Measurements from ENCODE around the gene RNF152. TPM values are rescaled to one million over a fixed set of nuclear protein-coding genes. Genes with fewer than 3 reads are reported as not detected.
A peak's percentile ranks its signal among the peaks of the same experiment; 100 is the strongest.

RNF152 gene
- polyA plus RNA-seq, 3 donors: 8.4 to 14.5 (median 10.5) TPM

DNA sequence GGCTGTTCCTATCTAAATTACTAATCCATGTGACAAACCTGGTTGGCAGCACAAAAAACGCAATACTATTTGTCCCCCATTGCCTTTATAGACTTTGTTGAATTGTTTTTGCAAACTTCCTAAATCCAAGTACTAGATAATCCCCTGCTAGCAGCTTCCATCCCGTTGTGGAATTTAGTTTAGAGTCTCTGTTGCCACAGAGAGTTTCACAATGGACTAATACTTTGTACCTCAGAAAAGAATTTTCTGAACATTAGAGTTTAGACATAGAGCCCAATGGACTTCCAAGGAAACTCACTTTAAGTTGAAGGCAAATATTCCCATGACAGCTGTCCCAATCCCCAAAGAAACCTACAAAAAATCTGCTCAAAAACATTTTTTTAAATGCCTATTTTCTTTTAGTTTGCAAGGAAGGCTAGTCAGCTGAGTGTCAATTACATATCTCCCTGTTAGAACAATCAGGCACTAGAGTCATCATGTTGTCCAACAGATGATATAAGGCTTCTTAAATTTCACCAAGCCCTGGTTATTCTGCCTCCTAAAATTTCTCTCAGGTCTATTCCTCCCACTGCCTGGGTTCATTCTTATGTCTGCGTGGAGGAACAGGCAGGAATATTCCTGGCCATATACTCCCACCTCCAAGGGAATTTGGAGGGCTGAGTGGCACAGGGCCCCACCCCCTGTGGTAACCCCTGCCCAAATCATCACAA is 27.2 kb downstream of the RNF152 start:
- DNase-seq (ENCODE audit: extremely low read depth in 1 of 11, low read depth in 9 of 11, low spot score in 4 of 11): peak in 3 of 11 donors; percentile 26 to 31 (median 31)

DNA sequence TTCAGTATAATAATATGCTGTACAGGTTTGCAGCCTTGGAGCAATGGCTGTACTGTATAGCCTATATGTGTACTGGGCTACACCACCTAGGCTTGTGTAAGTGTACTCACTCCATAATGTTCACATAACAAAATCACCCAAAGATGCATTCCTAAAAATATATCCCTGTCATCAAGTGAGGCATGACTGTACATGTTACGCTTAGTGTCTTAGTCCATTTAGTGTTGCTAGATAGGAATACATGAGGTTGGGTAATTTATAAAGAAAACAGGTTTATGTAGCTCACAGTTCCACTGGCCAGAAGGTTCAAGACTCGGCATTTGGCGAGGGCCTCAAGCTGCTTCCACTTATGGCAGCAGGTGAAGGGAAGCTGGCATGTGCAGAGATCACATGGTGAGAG is 31.4 kb downstream of the RNF152 start:
- no peak for DNase-seq (ENCODE audit: extremely low read depth in 1 of 11, low read depth in 9 of 11, low spot score in 4 of 11)

DNA sequence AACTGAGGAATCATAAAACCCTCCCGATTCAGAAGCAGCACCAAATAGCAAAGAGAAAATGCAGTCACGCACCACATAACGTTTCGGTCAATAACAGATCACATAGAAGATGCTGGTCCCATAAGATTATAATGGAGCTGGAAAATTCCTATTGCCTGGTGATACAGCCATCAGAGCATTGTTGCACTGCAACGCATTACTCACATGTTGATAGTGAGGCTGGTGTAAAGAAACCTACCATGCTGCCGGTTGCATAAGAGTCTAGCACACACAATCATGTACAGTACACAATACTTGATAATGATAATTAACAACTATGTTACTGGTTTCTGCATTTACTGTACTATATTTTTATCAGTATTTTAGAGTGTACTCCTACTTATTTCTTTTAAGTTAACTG is 32.5 kb downstream of the RNF152 start:
- DNase-seq (ENCODE audit: extremely low read depth in 1 of 11, low read depth in 9 of 11, low spot score in 4 of 11): no peak

- DNase-seq (ENCODE audit: extremely low read depth in 1 of 11, low read depth in 9 of 11, low spot score in 4 of 11): no peak
Observed at GRCh38 chr18:61859113-61859512, 33.7 kb downstream of the RNF152 start.

- DNase-seq (ENCODE audit: extremely low read depth in 1 of 11, low read depth in 9 of 11, low spot score in 4 of 11): no peak
Observed at GRCh38 chr18:61856678-61857077, 36.1 kb downstream of the RNF152 start.

- DNase-seq (ENCODE audit: extremely low read depth in 1 of 11, low read depth in 9 of 11, low spot score in 4 of 11): no peak
Observed at GRCh38 chr18:61855449-61856378, 37.1 kb downstream of the RNF152 start.

DNA sequence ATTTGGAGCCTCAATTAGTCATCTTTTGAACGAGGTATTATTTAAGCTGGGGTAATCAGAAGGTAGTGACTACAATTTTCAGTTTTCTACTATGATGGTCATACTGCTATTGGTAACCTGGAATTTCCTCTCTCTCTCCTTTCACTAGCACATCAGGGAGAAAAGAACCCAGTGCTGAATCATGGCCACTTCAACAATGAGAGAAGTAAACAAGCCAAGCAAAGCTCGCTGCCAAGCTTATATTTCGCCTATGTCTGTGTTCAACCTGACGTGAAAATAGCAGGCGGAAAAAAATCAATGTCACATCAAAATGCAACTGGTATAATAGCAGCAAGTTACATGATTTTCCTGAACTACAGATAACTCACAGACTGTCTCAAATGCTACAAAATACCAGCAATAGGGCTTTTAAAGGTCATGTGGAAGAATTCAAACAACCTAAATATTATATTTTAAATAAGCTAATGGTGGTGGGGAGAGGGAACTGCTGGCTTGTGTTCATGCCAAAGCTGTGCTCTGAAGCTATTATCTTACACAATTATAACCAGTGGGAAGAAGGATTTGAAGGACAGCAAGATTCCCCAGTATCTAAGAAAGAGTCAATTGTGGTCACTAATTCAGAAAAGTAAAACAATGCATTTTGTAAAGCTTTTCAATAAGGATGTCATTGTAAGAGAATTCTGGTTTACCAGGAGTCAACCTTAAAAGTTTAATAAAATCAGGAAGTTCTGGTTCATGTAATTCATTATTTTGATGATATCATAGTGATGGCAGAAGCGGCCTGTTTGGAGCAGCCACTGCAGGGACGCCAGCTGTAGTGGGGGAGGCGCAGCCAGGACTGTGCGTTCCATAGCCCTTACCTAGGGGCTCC is 38.0 kb downstream of the RNF152 start:
- DNase-seq (ENCODE audit: extremely low read depth in 1 of 11, low read depth in 9 of 11, low spot score in 4 of 11): no peak

DNA sequence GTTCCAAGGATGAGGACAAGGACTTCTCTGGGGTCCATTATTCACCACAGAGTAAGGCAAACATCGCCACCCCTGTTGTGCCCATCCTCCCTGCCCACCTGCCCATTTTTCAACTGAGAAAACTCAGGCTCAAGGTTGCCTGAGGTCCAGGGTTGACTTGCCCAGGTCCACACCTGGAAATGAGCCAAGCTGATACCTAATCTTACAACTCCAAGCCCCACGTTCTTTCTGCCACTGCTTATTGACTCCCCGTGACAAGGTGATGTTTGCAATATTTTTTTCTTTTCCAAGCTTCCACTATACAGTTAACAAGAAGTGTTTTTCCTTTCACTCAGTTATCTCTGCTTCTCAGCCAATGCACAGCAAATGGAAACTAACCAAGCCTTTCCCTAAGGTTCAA is 39.0 kb downstream of the RNF152 start:
- DNase-seq (ENCODE audit: extremely low read depth in 1 of 11, low read depth in 9 of 11, low spot score in 4 of 11): no peak

- no peak for DNase-seq (ENCODE audit: extremely low read depth in 1 of 11, low read depth in 9 of 11, low spot score in 4 of 11)
Observed at GRCh38 chr18:61852496-61852895, 40.3 kb downstream of the RNF152 start.

GRCh38 chr18:61851940-61852451 is 40.8 kb downstream of the RNF152 start:
- no peak for DNase-seq (ENCODE audit: extremely low read depth in 1 of 11, low read depth in 9 of 11, low spot score in 4 of 11)

GRCh38 chr18:61851279-61851678 is 41.5 kb downstream of the RNF152 start:
- DNase-seq (ENCODE audit: extremely low read depth in 1 of 11, low read depth in 9 of 11, low spot score in 4 of 11): no peak

- DNase-seq (ENCODE audit: extremely low read depth in 1 of 11, low read depth in 9 of 11, low spot score in 4 of 11): no peak
Observed at GRCh38 chr18:61850756-61851155, 42.1 kb downstream of the RNF152 start.

DNA sequence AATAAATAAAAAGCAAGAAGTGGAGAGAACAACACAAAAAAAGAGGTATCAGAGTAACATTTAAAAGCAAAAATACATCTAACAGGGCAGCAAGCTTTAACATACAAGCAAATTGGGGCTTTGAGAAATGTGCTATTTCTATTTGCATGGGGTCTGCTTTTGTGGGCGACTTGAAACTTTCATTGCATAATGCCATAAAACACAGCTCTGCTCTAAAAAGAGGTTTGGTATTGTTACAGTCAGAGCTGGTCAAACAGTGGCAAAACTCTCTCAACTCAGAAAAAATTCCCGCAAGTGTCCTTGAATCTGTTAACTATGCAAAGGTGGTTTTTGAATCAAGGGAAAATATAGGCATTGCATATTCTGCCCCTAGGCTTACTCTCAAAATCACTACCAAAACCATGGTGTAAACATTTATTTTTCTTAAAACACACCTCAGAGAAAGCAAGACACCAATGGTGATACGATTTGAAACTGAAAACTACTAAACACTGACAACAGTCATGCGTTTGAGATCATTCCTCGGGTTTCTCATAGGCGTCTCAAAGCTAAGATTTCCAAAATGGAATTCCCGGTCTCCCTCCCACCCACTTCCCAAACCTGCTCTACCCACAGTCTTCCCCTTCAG is 45.5 kb downstream of the RNF152 start:
- DNase-seq (ENCODE audit: extremely low read depth in 1 of 11, low read depth in 9 of 11, low spot score in 4 of 11): no peak

GRCh38 chr18:61845197-61845596 is 47.6 kb downstream of the RNF152 start:
- DNase-seq (ENCODE audit: extremely low read depth in 1 of 11, low read depth in 9 of 11, low spot score in 4 of 11): no peak

DNA sequence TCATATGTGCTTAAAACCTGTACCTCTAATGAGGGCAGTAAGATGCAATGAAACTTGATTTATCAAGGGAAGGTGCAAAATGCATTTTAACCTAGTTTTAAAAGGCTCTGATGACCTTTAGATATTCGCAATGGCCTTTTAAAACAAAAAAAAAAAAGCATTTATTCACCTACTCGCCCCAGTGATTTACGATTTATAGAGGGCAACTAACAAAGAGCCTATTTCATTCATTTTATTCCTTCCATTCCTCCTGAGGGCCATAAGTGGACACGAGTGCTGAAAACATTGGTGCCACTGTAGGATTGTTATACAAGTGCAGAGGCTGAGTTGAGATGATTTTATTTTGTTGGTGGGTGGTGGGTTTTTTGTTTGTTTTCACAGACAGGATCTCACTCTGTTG is 48.1 kb downstream of the RNF152 start:
- DNase-seq (ENCODE audit: extremely low read depth in 1 of 11, low read depth in 9 of 11, low spot score in 4 of 11): no peak

DNA sequence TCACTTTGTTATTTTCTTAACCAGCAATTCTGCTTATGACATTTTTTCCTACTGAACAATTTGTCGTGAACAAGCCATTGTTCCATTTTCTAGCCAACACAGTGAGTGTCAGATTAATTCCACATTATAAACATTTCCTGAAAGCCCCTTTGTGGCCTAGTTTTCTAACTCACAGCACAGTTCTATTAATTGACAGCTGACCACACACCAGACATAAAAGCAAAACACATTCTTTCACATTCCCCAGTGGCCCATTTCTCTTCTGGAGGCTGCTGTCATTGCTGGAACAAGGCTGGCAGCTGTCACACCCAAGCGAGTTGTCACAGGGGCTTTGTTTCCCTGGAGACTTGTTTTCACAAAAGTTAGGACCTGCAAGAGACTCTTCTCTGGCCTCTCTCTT is 50.7 kb downstream of the RNF152 start:
- DNase-seq (ENCODE audit: extremely low read depth in 1 of 11, low read depth in 9 of 11, low spot score in 4 of 11): no peak

GRCh38 chr18:61841706-61842105 is 51.1 kb downstream of the RNF152 start:
- DNase-seq (ENCODE audit: extremely low read depth in 1 of 11, low read depth in 9 of 11, low spot score in 4 of 11): no peak

GRCh38 chr18:61840324-61840723 is 52.5 kb downstream of the RNF152 start:
- DNase-seq (ENCODE audit: extremely low read depth in 1 of 11, low read depth in 9 of 11, low spot score in 4 of 11): no peak

- no peak for DNase-seq (ENCODE audit: extremely low read depth in 1 of 11, low read depth in 9 of 11, low spot score in 4 of 11)
Observed at GRCh38 chr18:61838521-61838920, 54.3 kb downstream of the RNF152 start.
